Right lobe of liver (tissue), 6 donors: ENCODE data around the gene HIGD1C. TPM values are rescaled to one million over a fixed set of nuclear protein-coding genes. Genes with fewer than 3 reads are reported as not detected.

Experiments
- ATAC-seq, 4 donors: fragments of 200-7000 bp; cut with Tn5 transposase; one replicate each; pipeline ENCODE4 v1.9.1; 2020; ENCODE audit warnings: mild to moderate bottlenecking in 4 of 4, moderate library complexity in 4 of 4
- DNase-seq, 3 donors: peaks; one replicate each; pipeline ENCODE4 v3.0.0-alpha.2; 2020
- H3K27ac ChIP-seq, 3 donors: fragments of 200-600 bp; one replicate each; pipeline ENCODE4 v1.8.0; 2022
- H3K27me3 ChIP-seq, 2 donors: fragments of 200-600 bp; one replicate each; pipeline ENCODE4 v1.8.0; 2022
- H3K36me3 ChIP-seq, 4 donors: fragments of 200-600 bp; sonication (generic) in 1 of 4; one replicate each; pipeline versions ENCODE4 v1.5.1 to v1.8.0; 2017 to 2022; ENCODE audit warnings: control low read depth in 1 of 4
- H3K4me1 ChIP-seq, 4 donors: fragments of 200-600 bp; sonication (generic) in 1 of 4; one replicate each; pipeline versions ENCODE4 v1.5.1 to v1.8.0; 2017 to 2022; ENCODE audit warnings: control low read depth in 1 of 4
- H3K4me3 ChIP-seq, 3 donors: fragments of 200-600 bp; one replicate each; pipeline ENCODE4 v1.8.0; 2022
- H3K9me3 ChIP-seq, 4 donors: fragments of 200-600 bp; sonication (generic) in 1 of 4; one replicate each; pipeline versions ENCODE4 v1.5.1 to v1.8.0; 2017 to 2022; ENCODE audit warnings: control low read depth in 1 of 4
- POLR2A ChIP-seq: fragments of 450-650 bp; IDR thresholded peaks from one replicate; pipeline ENCODE4 v1.6.1; 2017; ENCODE audit warnings: antibody characterized with exemption, mild to moderate bottlenecking
- WGBS: methylation state at CpG from one replicate; pipeline ENCODE4 v1.1.6; 2018; ENCODE audit warnings: low coverage, low lambda C conversion rate; ENCODE audit not compliant: insufficient coverage; ENCODE audit errors: missing lambda C conversion rate; 5-methylcytosine and 5-hydroxymethylcytosine counted together
- intact Hi-C, 2 donors: fragments of 100-400 bp; cut with DNase I; formaldehyde crosslinking; loops; one replicate each; pipeline versions ENCODE4 v1.11.2 to v1.14.1; 2022
- total RNA-seq, 6 experiments: library from RNA; depleted of rRNA in 2 of 6; stranded (reverse); fragments of >200 nt in 2 of 6; fragmentation: NEBNext Ultra II Directional in 3 of 6; extraction: Animal tissue kit (Norgen Biotek cat#: 25700) in 3 of 6; gene quantifications; one replicate each; pipeline versions ENCODE4 v1.1.0 to v1.2.4, GENCODE V29; 2016 to 2023
- TF ChIP-seq, protein P1 (sequence below), 4 donors: fragments of 200-600 bp in 3 of 4; fragments of 450-650 bp in 1 of 4; IDR thresholded peaks; one replicate each; pipeline versions ENCODE4 v1.5.1 to v1.8.0; 2016 to 2022; ENCODE audit warnings: antibody characterized with exemption in 4 of 4, mild to moderate bottlenecking in 2 of 4
- donor health status: DM: no; HTN: yes; CAD: no.
- donor health status: DM: no; HTN: no; CAD: no.
- donor health status: DM: no; HTN: no; CAD: no.
- donor health status: DM: no; HTN: yes; CAD: no.
- donor health status: DM: no; HTN: yes; CAD: no.

Gene HIGD1C
- total RNA-seq, 6 experiments from 2014 or later = not detected

DNA sequence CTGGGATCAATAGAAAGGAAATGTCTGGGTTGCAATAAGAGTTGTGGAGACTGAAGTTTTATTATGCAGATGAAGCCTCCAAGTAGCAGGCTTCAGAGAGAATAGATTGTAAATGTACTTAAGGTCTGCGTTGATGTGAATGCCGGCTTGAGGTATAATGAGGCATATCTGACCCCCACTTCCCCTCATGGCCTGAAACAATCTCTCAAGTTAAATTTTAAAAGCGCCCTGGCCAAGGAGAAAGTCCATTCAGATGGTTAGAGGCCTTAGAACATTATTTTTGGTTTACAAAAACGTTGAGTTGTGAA, 28.3 kb upstream of the HIGD1C start:
- H3K27ac ChIP-seq = peak overlapping the region; percentile 76 to 82 (median 80)
- H3K9me3 ChIP-seq = no peaks in the 10 kb centered on the region
- no peak for DNase-seq
- 0% methylated on average over 4 of the region's 4 CpGs for WGBS
- peaks cover 0 to 3% (median 0%) of the 10 kb centered on the region in 4 donors for H3K36me3 ChIP-seq
- peak in 1 of 4 donors; percentile 31 for ATAC-seq
- peak overlapping the region; percentile 64 to 80 (median 74) for H3K4me3 ChIP-seq
- H3K4me1 ChIP-seq = peaks cover 0 to 23% (median 10%) of the 10 kb centered on the region in 4 donors
- TF ChIP-seq, protein P1, sequence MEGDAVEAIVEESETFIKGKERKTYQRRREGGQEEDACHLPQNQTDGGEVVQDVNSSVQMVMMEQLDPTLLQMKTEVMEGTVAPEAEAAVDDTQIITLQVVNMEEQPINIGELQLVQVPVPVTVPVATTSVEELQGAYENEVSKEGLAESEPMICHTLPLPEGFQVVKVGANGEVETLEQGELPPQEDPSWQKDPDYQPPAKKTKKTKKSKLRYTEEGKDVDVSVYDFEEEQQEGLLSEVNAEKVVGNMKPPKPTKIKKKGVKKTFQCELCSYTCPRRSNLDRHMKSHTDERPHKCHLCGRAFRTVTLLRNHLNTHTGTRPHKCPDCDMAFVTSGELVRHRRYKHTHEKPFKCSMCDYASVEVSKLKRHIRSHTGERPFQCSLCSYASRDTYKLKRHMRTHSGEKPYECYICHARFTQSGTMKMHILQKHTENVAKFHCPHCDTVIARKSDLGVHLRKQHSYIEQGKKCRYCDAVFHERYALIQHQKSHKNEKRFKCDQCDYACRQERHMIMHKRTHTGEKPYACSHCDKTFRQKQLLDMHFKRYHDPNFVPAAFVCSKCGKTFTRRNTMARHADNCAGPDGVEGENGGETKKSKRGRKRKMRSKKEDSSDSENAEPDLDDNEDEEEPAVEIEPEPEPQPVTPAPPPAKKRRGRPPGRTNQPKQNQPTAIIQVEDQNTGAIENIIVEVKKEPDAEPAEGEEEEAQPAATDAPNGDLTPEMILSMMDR (IDR thresholded peaks at IDR 0.05) = no peak
- TF ChIP-seq POLR2A = no peak
- no peaks in the 10 kb centered on the region for H3K27me3 ChIP-seq
- intact Hi-C loops = loop anchor here in 1 of 2 donors (10.0 kb wide), 1 partner anchor 61 kb away; no protein-coding TSS in a partner anchor

DNA sequence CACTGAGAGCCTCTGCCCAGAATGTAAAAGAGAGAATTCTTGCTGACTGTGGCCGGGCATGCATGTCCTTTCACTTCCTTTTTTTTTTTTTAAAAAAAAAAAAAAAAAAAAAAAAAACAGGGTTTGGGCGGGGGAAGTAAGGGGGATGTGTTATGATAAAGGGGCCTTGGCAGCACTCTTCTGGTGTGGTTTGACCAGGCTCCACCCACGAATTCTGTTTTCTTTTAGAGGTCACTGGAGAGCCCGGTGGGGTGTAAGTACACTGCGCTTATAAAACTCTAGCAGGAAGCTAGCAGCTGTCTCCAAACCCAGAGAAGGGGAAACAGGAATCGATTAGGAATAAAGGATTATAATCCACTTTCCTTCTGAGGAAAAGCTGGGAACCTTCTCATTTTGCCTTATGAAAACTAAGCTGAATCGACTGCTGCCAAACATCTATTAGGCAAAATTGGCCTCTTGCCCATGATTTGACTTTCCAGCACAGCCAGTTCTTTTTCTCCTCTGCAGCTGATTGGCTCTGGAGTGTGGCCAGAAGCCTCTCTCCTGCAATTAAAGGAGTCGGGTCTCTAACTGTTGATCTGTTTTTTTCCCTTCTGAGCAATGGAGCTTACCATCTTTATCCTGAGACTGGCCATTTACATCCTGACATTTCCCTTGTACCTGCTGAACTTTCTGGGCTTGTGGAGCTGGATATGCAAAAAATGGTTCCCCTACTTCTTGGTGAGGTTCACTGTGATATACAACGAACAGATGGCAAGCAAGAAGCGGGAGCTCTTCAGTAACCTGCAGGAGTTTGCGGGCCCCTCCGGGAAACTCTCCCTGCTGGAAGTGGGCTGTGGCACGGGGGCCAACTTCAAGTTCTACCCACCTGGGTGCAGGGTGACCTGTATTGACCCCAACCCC, 27.7 kb upstream of the HIGD1C start:
- Histone ChIP-seq H3K9me3 (no peaks in the 10 kb centered on the region), H3K27ac (peak overlapping the region; percentile 76 to 82 (median 80))

DNA sequence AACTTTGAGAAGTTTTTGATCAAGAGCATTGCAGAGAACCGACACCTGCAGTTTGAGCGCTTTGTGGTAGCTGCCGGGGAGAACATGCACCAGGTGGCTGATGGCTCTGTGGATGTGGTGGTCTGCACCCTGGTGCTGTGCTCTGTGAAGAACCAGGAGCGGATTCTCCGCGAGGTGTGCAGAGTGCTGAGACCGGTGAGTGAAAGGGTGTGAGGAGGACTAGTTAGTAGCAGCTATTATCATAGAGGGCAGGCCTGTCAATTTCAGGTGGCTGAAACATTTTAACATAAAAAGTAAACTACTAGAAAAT, 27.0 kb upstream of the HIGD1C start:
- ATAC-seq (peak; percentile 2 to 31 (median 12)), DNase-seq (no peak)
- Histone ChIP-seq H3K36me3 (peaks cover 0 to 13% (median 5%) of the 10 kb centered on the region in 4 donors), H3K9me3 (no peaks in the 10 kb centered on the region), H3K4me3 (peak overlapping the region; percentile 64 to 80 (median 74)), H3K27me3 (no peaks in the 10 kb centered on the region), H3K4me1 (peaks cover 0 to 35% (median 16%) of the 10 kb centered on the region in 4 donors), H3K27ac (peak overlapping the region; percentile 76 to 82 (median 80))
- 7% methylated on average over 6 of the region's 7 CpGs for WGBS
- no peak for TF ChIP-seq POLR2A
- TF ChIP-seq, protein P1 (IDR thresholded peaks at IDR 0.05) = no peak
- intact Hi-C loops = loop anchor here in 1 of 2 donors (10.0 kb wide), 1 partner anchor 60 kb away; no protein-coding TSS in a partner anchor

More for the DNA sequence above, 27.7 kb upstream of the HIGD1C start:
- peak; percentile 66 for TF ChIP-seq POLR2A
- TF ChIP-seq, protein P1 (IDR thresholded peaks at IDR 0.05) = no peak
- WGBS = 4% methylated on average over 13 of the region's 13 CpGs
- no peaks in the 10 kb centered on the region for H3K27me3 ChIP-seq
- H3K4me3 ChIP-seq = peak overlapping the region; percentile 64 to 80 (median 74)
- DNase-seq = peak; percentile 86 to 95 (median 87)
- ATAC-seq = peak; percentile 77 to 90 (median 82)
- peaks cover 0 to 7% (median 2%) of the 10 kb centered on the region in 4 donors for H3K36me3 ChIP-seq
- peaks cover 0 to 29% (median 13%) of the 10 kb centered on the region in 4 donors for H3K4me1 ChIP-seq
- intact Hi-C loops = loop anchor here in 1 of 2 donors (10.0 kb wide), 1 partner anchor 60 kb away; no protein-coding TSS in a partner anchor

DNA sequence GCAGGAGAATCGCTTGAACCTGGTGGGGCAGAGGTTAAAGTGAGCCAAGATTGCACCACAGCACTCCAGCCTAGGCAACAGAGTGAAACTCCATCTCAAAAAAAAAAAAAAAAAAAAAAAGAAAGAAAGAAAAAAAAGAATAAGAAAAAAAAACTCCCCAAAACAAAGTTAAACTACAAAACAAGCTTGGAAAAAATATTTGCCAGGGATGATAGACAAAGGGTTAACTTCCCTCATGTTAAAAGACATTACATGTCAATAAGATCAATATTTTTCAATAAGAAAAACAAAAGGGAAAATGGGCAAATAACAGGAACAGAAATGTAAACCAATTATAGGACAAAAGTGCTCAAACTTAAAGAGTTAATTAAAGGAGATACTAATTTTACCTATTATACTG, 26.4 kb upstream of the HIGD1C start:
- H3K4me3 ChIP-seq = peak overlapping the region; percentile 64 to 80 (median 74)
- DNase-seq (no peak), ATAC-seq (peak in 1 of 4 donors; percentile 33)
- peaks cover 0 to 41% (median 19%) of the 10 kb centered on the region in 4 donors for H3K4me1 ChIP-seq
- H3K9me3 ChIP-seq = no peaks in the 10 kb centered on the region
- H3K27ac ChIP-seq = peak overlapping the region; percentile 76 to 82 (median 80)
- intact Hi-C loops = loop anchor here in 1 of 2 donors (10.0 kb wide), 1 partner anchor 59 kb away; no protein-coding TSS in a partner anchor
- 17% methylated on average over 1 of the region's 1 CpG for WGBS
- TF ChIP-seq POLR2A = no peak
- TF ChIP-seq, protein P1 (IDR thresholded peaks at IDR 0.05) = no peak
- H3K36me3 ChIP-seq = peaks cover 0 to 19% (median 10%) of the 10 kb centered on the region in 4 donors
- no peaks in the 10 kb centered on the region for H3K27me3 ChIP-seq
